K562 (cell line): ENCODE data around the gene KL. TPM values are rescaled to one million over a fixed set of nuclear protein-coding genes. Genes with fewer than 3 reads are reported as not detected.

ENCODE experiments used
- ATAC-seq: fragments of 200-7000 bp; cut with Tn5 transposase; 3 replicates; pipeline ENCODE4 v1.9.1; 2020; ENCODE audit warnings: moderate library complexity
- BruUV-seq: library from RNA; stranded (reverse); fragments of 400-500 nt; replicated peaks from 2 replicates; lab custom pipeline; 2021; lab: Mats Ljungman, UMichigan
- CTCF ChIA-PET: fragments of 300-600 bp; formaldehyde crosslinking; extraction: SDS; loops from one replicate; lab custom pipeline; 2021; ENCODE audit warnings: low intra/inter-chr PET ratio; lab: Yijun Ruan, JAX
- POLR2A ChIA-PET: fragments of 300-600, 350-650 bp; sonication (Branson Sonifier 250); formaldehyde crosslinking; extraction: SDS; loops from one replicate; lab custom pipeline; 2021; ENCODE audit warnings: antibody characterized with exemption, inconsistent platforms; lab: Yijun Ruan, JAX
- DNase-seq, 4 experiments: peaks; one replicate each; pipeline versions ENCODE4 v3.0.0 to v3.0.0-alpha.2; 2011 to 2018; ENCODE audit warnings: low spot score in 3 of 4, mixed read lengths in 3 of 4; ENCODE audit errors: extremely low read depth in 1 of 4
- FAIRE-seq: peaks from 2 replicates; lab custom pipeline; 2011; peaks lifted over from hg19 to GRCh38; lab: Jason Lieb, UNC
- H2AFZ ChIP-seq: 2 replicates; pipeline ENCODE4 v1.6.0; 2011; ENCODE audit warnings: low read depth, low read length, control low read depth, inconsistent platforms
- H3K27ac ChIP-seq: fragments of 200-600 bp; 3 replicates; pipeline ENCODE4 v1.8.0; 2011; ENCODE audit warnings: low read depth, mild to moderate bottlenecking, control low read depth, inconsistent platforms, low read length, moderate library complexity, mixed read lengths; ENCODE audit errors: extremely low read depth
- H3K27me3 ChIP-seq, 2 experiments: fragments of 300-600 bp in 1 of 2; 2 replicates in 1 of 2; 3 replicates in 1 of 2; pipeline versions ENCODE4 v1.6.0 to v1.8.0; 2011; ENCODE audit warnings: inconsistent platforms in 2 of 2, low read length in 2 of 2, mild to moderate bottlenecking in 1 of 2, mixed read lengths in 1 of 2, moderate library complexity in 1 of 2; ENCODE audit not compliant: control insufficient read depth in 2 of 2, insufficient read depth in 2 of 2
- H3K36me3 ChIP-seq: fragments of 300-600 bp; 3 replicates; pipeline ENCODE4 v1.8.0; 2011; ENCODE audit warnings: mild to moderate bottlenecking, low read length, inconsistent platforms; ENCODE audit not compliant: control insufficient read depth, insufficient read depth
- H3K4me1 ChIP-seq, 2 experiments: fragments of 200-600 bp in 1 of 2; replicated peaks in 1 of 2; 2 replicates in 1 of 2; 3 replicates in 1 of 2; pipeline versions ENCODE4 v1.5.1 to v1.8.0; 2011; ENCODE audit warnings: inconsistent platforms in 2 of 2, low read length in 2 of 2, mild to moderate bottlenecking in 1 of 2, mixed read lengths in 1 of 2, moderate library complexity in 1 of 2; ENCODE audit not compliant: control insufficient read depth in 2 of 2, insufficient read depth in 2 of 2
- H3K4me2 ChIP-seq: 2 replicates; pipeline ENCODE4 v1.6.1; 2011; ENCODE audit warnings: low read length, control low read depth, inconsistent platforms, mixed read lengths; ENCODE audit not compliant: insufficient read depth
- H3K4me3 ChIP-seq: fragments of 200-600 bp; sonication (generic), shearing (Covaris generic); 2 replicates; pipeline ENCODE4 v1.5.1; 2016; ENCODE audit warnings: control low read depth, inconsistent platforms
- H3K79me2 ChIP-seq: fragments of 200-600 bp; 3 replicates; pipeline ENCODE4 v1.8.0; 2011; ENCODE audit warnings: low read length, inconsistent platforms; ENCODE audit not compliant: control insufficient read depth, insufficient read depth
- H3K9ac ChIP-seq, 2 experiments: 2 replicates each; pipeline versions ENCODE4 v1.6.0 to v1.6.1; 2011; ENCODE audit warnings: low read depth in 2 of 2, low read length in 2 of 2, control low read depth in 1 of 2, inconsistent platforms in 1 of 2, mild to moderate bottlenecking in 1 of 2, mixed read lengths in 1 of 2; ENCODE audit not compliant: insufficient read depth in 1 of 2
- H3K9me1 ChIP-seq: one replicate; pipeline ENCODE4 v1.6.0; 2011; ENCODE audit warnings: inconsistent platforms, mild to moderate bottlenecking, low read length, moderate library complexity; ENCODE audit not compliant: control insufficient read depth, insufficient read depth
- H3K9me3 ChIP-seq: replicated peaks from 2 replicates; pipeline ENCODE4 v1.5.1; 2011; ENCODE audit warnings: low read depth, low read length, inconsistent platforms; ENCODE audit not compliant: control insufficient read depth, insufficient read depth
- H4K20me1 ChIP-seq: replicated peaks from 2 replicates; pipeline ENCODE4 v1.6.1; 2011; ENCODE audit warnings: low read length, inconsistent platforms, mixed read lengths; ENCODE audit not compliant: control insufficient read depth, insufficient read depth
- HNRNPUL1 ChIP-seq: fragments of 200-400 bp; formaldehyde crosslinking; IDR thresholded peaks from 2 replicates; pipeline ENCODE4 v1.6.1; 2017; ENCODE audit warnings: low read length
- MXI1 ChIP-seq: IDR thresholded peaks from 2 replicates; pipeline ENCODE4 v1.6.1; 2011; ENCODE audit warnings: low read depth, mild to moderate bottlenecking, improper control_type of control experiment, low read length
- NKRF ChIP-seq: fragments of 450-650 bp; IDR thresholded peaks from 2 replicates; pipeline ENCODE4 v1.6.1; 2016; ENCODE audit warnings: borderline replicate concordance
- POLR2A ChIP-seq: fragments of 450-650 bp; conservative IDR thresholded peaks from 2 replicates; pipeline ENCODE4 v1.6.1; 2016
- SREBF2 ChIP-seq: sonication (generic); formaldehyde crosslinking; IDR thresholded peaks from 2 replicates; pipeline ENCODE4 v1.4.0; 2020; ENCODE audit warnings: mild to moderate bottlenecking, missing genetic modification reagents
- ZNF253 ChIP-seq: fragments of 250-450 bp; sonication (Bioruptor Pico); conservative IDR thresholded peaks from 2 replicates; pipeline ENCODE4 v1.6.1; 2021; ENCODE audit warnings: mild to moderate bottlenecking
- ZNF274 ChIP-seq: IDR thresholded peaks from 2 replicates; pipeline ENCODE4 v1.6.1; 2011; ENCODE audit warnings: low read depth, mild to moderate bottlenecking, low read length, moderate library complexity, borderline replicate concordance
- ZNF282 ChIP-seq: sonication (generic); formaldehyde crosslinking; IDR thresholded peaks from 2 replicates; pipeline ENCODE4 v1.8.1; 2023; ENCODE audit warnings: missing genetic modification reagents
- ZNF589 ChIP-seq: fragments of 200-800 bp; sonication (Bioruptor generic); IDR thresholded peaks from 2 replicates; pipeline ENCODE4 v1.6.1; 2016; ENCODE audit warnings: low read depth, missing genetic modification characterization, missing compliant biosample characterization
- ZNF699 ChIP-seq: fragments of 250-450 bp; sonication (Bioruptor Pico); IDR thresholded peaks from 2 replicates; pipeline ENCODE4 v1.8.0; 2021; ENCODE audit warnings: mild to moderate bottlenecking, moderate library complexity; ENCODE audit not compliant: insufficient replicate concordance
- WGBS: fragments of 100-300 bp; shearing (Covaris generic); methylation state at CpG from one replicate; pipeline ENCODE4 v1.1.6; 2016; ENCODE audit warnings: low coverage, mixed read lengths; ENCODE audit not compliant: insufficient coverage; ENCODE audit errors: missing lambda C conversion rate; 5-methylcytosine and 5-hydroxymethylcytosine counted together
- in situ Hi-C: fragments of 300-500 bp; cut with MboI; formaldehyde crosslinking; loops from 4 replicates; pipeline ENCODE4 v1.15.0; 2018; ENCODE audit warnings: inconsistent platforms, mixed read lengths
- intact Hi-C: fragments of 100-400 bp; cut with micrococcal nuclease; formaldehyde crosslinking; loops from 2 replicates; pipeline ENCODE4 v1.14.2; 2022
- polyA plus RNA-seq, 8 experiments: library from polyadenylated mRNA; depleted of rRNA in 4 of 8; stranded (reverse) in 5 of 8; unstranded in 3 of 8; fragments of >200 nt; fragmentation: Nextera tagmentation in 2 of 8; fragmentation: Illumina TruSeq in 1 of 8; extraction: Ambion mirVana in 2 of 8; extraction: Trizol in 1 of 8; gene quantifications; 2 replicates each; pipeline versions ENCODE4 v1.2.1 to v1.2.3, GENCODE V29; 2011 to 2014; ENCODE audit warnings: inconsistent platforms in 1 of 8, missing spikeins in 1 of 8
- total RNA-seq, 7 experiments: library from RNA; depleted of rRNA in 6 of 7; stranded (reverse); fragments of >200 nt in 6 of 7; fragmentation: Illumina TruSeq in 2 of 7; extraction: Trizol in 2 of 7; gene quantifications; 2 replicates each; pipeline versions ENCODE4 v1.2.1 to v1.2.3, GENCODE V29; 2011 to 2021; ENCODE audit warnings: low replicate concordance in 1 of 7

KL gene
- total and polyA plus RNA-seq, 9 of the 15 experiments (the other 6 are each of a cell fraction or from before 2014, with no cell fraction given): not detected

- no peaks in the 10 kb centered on the region for H3K36me3 ChIP-seq
- H3K27me3 ChIP-seq: no peaks in the 10 kb centered on the region
- no peak overlapping the region for H3K27ac ChIP-seq
- no peaks in the 10 kb centered on the region for H3K4me1 ChIP-seq
- ATAC-seq: no peak
- 0% methylated on average over 3 of the region's 3 CpGs for WGBS
- H3K4me2 ChIP-seq: no peak overlapping the region
- ChIA-PET POLR2A (no interaction called here), CTCF (no interaction called here)
- no peak for DNase-seq
- no peak overlapping the region for H3K9ac ChIP-seq
- H3K4me3 ChIP-seq: no peak overlapping the region
- H3K9me1 ChIP-seq: no peaks in the 10 kb centered on the region
- H2AFZ ChIP-seq: no peak overlapping the region
- BruUV-seq: no TSS peak
- TF ChIP-seq ZNF699 (CRISPR knock-in tag): no peak
- TF ChIP-seq ZNF282 (CRISPR knock-in tag): no peak
- TF ChIP-seq MXI1: no peak
- no peak for TF ChIP-seq ZNF253 (CRISPR knock-in tag)
- TF ChIP-seq ZNF589 (CRISPR knock-in tag): no peak
- no peak for TF ChIP-seq ZNF274
- TF ChIP-seq SREBF2: no peak
- TF ChIP-seq NKRF: no peak
- TF ChIP-seq HNRNPUL1: no peak
- no peak for TF ChIP-seq POLR2A
- intact Hi-C loops (no loop called here), in situ Hi-C loops (no loop called here)
- no peaks in the 10 kb centered on the region for H4K20me1 ChIP-seq
- H3K9me3 ChIP-seq: no peaks in the 10 kb centered on the region
- FAIRE-seq: no peak
- H3K79me2 ChIP-seq: no peaks in the 10 kb centered on the region
Observed at GRCh38 chr13:33004511-33004910, 11.7 kb upstream of the KL start.
